ENCODE data around the gene PDIK1L.
A peak's percentile ranks its signal among the peaks of the same experiment; 100 is the strongest.

PDIK1L gene

DNA sequence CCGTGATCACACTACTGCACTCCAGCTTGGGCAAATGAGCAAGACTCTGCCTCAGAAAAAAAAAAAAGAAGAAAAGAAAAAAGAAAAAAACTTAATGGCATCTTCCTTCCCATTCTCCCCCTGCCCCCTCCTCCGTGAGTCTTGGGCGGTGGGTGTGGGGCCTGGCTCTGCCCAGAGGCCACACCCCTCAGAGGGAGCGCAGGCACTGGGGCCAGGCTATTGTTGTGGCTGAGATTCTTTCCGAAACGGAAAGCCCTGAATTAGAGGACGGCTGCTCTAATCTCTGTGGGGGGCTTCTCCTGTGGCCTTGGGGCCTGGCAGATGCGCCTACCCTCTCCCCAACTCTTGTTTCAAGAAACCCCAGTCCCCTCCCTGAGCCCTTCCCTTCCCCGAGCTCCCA lies 43.1 kb downstream of the PDIK1L start:
- no peak for DNase-seq
- no peak overlapping the region for H3K27ac Mint-ChIP-seq
- H3K27me3 Mint-ChIP-seq (ENCODE audit: low read depth, poor library complexity) = peaks cover 9% of the 10 kb centered on the region
- peaks cover 65% of the 10 kb centered on the region for H3K4me1 Mint-ChIP-seq
- peak overlapping the region; percentile 64 for H3K4me3 Mint-ChIP-seq
- TF ChIP-seq, protein P1, sequence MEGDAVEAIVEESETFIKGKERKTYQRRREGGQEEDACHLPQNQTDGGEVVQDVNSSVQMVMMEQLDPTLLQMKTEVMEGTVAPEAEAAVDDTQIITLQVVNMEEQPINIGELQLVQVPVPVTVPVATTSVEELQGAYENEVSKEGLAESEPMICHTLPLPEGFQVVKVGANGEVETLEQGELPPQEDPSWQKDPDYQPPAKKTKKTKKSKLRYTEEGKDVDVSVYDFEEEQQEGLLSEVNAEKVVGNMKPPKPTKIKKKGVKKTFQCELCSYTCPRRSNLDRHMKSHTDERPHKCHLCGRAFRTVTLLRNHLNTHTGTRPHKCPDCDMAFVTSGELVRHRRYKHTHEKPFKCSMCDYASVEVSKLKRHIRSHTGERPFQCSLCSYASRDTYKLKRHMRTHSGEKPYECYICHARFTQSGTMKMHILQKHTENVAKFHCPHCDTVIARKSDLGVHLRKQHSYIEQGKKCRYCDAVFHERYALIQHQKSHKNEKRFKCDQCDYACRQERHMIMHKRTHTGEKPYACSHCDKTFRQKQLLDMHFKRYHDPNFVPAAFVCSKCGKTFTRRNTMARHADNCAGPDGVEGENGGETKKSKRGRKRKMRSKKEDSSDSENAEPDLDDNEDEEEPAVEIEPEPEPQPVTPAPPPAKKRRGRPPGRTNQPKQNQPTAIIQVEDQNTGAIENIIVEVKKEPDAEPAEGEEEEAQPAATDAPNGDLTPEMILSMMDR (IDR thresholded peaks at IDR 0.05) = no peak
- H3K36me3 Mint-ChIP-seq (ENCODE audit: low read depth) = no peaks in the 10 kb centered on the region
- no peaks in the 10 kb centered on the region for H3K9me3 Mint-ChIP-seq

DNA sequence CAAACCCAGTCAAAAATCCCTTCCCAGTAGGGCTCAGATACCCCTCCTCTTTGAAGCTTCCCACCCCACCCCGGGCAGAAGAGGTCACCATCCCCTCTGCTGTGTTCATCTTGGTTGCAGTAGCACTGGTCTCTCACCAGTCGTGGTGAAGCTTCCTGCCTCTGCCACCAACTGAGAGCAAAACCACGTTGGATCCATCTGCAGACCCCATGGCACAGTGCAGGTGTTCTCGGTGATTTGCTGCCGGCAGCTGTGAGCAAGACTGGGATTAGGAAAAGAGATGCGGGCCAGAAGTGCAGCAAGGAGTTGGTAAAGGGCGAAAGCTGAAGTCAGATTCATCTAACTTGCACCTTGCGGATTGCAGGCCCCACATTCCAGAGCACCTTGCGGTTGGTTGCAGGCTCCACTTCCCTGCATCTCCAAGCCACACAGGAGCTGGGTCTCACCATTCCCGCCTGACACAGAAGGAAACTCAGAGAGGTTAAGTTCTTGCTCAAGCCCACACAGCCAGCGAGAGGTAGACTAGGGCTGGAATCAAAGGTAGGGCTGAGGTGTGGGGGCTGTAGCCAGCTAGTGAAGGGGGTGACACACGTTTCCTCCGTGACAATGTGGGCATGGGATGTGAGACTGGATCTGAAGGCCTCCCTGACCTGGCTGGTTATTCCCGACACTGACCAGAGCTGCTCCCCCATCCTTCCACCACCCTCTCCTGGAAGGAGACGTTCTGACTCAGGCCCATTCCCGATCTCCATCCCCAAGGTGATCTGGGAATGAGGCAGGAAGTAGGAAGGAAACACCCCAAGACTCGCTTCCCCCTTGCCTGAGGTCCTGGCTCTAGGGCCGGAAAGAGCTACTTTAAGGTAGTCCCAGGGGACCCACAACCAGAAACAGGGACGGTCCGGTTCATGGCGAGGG lies 44.0 kb downstream of the PDIK1L start:
- H3K27ac Mint-ChIP-seq = peak overlapping the region; percentile 36
- H3K27me3 Mint-ChIP-seq (ENCODE audit: low read depth, poor library complexity) = peaks cover 5% of the 10 kb centered on the region

DNA sequence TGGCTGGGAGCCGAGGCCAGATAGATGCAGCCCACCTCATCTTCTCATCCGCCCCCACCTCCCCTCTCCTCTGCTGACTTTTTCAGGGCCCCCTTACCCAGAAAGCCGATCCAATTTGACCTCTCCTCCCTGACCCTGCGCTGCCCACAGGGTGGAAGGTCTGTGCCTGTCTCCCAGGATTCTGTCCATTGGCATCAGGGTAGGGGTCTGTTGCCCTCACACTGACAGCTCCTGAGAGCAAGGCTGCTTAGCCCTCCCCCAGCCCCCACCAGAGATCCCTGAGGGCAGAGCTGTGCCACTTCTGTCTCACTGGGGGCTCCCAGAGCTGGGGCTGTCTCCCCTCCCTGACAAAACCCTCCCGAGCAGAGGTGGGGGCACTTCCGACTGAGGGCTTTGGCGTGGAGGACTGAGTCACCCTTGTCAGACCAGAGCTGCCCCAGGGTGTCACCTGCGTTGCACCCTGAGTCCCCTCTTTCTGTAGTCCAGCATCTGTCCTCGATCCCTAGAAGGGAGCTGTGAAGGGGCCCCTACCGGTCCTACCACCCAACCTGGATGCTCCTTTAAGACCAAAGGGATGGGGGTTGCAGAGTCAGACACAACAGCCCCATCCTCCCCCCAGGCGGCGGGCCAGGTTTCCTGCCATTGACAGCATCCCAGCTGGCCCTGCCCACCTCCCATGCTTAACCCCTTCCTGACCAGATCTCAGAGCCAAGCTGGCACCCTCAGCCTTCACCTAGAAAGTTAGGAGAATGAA lies 44.8 kb downstream of the PDIK1L start:
- no peaks in the 10 kb centered on the region for H3K9me3 Mint-ChIP-seq
- H3K36me3 Mint-ChIP-seq (ENCODE audit: low read depth) = no peaks in the 10 kb centered on the region
- H3K4me3 Mint-ChIP-seq = peak overlapping the region; percentile 47
- peaks cover 70% of the 10 kb centered on the region for H3K4me1 Mint-ChIP-seq
- TF ChIP-seq, protein P1 (IDR thresholded peaks at IDR 0.05) = no peak
- DNase-seq = peak; percentile 40
- H3K27ac Mint-ChIP-seq = no peak overlapping the region
- H3K27me3 Mint-ChIP-seq (ENCODE audit: low read depth, poor library complexity) = no peaks in the 10 kb centered on the region

More for the DNA sequence above, 44.0 kb downstream of the PDIK1L start:
- Mint-ChIP-seq H3K36me3 (ENCODE audit: low read depth) (no peaks in the 10 kb centered on the region), H3K4me1 (peaks cover 68% of the 10 kb centered on the region), H3K9me3 (no peaks in the 10 kb centered on the region), H3K4me3 (peak overlapping the region; percentile 64)
- no peak for DNase-seq
- TF ChIP-seq, protein P1 (IDR thresholded peaks at IDR 0.05) = no peak

DNA sequence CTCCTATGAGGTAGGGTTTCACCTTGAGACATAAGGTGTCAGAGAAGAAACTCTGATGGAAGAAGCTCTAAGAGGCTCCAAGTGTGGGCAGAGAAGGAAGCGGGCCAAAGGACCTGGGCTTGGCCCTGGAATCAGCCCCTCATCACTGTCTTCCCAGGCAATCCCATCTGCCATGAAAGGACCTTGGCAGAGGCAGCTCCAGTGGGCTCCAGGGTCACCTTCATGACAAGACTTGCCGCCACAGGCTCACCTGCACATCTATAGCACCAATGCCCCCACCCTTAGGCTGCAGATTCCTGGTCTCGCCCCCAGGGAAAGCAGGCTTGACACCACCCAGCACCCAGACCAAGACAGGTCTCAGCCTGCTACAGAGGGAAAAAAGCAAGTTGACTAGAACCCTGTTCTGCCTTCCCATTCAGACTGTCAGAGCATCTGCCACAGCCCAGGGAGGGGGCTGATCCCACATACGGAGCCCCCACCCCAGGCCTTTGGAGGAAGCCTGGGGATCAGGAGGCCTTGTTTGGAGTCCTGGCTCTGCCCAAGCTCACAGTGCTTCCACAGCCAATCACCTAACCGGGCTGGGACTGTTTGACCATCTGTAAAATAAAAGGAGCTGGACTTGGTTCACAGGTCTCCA lies 46.8 kb downstream of the PDIK1L start:
- Mint-ChIP-seq H3K4me1 (peaks cover 73% of the 10 kb centered on the region), H3K27me3 (ENCODE audit: low read depth, poor library complexity) (peaks cover 12% of the 10 kb centered on the region), H3K4me3 (peak overlapping the region; percentile 62), H3K36me3 (ENCODE audit: low read depth) (no peaks in the 10 kb centered on the region), H3K9me3 (no peaks in the 10 kb centered on the region), H3K27ac (peak overlapping the region; percentile 83)
- DNase-seq = no peak
- TF ChIP-seq, protein P1 (IDR thresholded peaks at IDR 0.05) = no peak

DNA sequence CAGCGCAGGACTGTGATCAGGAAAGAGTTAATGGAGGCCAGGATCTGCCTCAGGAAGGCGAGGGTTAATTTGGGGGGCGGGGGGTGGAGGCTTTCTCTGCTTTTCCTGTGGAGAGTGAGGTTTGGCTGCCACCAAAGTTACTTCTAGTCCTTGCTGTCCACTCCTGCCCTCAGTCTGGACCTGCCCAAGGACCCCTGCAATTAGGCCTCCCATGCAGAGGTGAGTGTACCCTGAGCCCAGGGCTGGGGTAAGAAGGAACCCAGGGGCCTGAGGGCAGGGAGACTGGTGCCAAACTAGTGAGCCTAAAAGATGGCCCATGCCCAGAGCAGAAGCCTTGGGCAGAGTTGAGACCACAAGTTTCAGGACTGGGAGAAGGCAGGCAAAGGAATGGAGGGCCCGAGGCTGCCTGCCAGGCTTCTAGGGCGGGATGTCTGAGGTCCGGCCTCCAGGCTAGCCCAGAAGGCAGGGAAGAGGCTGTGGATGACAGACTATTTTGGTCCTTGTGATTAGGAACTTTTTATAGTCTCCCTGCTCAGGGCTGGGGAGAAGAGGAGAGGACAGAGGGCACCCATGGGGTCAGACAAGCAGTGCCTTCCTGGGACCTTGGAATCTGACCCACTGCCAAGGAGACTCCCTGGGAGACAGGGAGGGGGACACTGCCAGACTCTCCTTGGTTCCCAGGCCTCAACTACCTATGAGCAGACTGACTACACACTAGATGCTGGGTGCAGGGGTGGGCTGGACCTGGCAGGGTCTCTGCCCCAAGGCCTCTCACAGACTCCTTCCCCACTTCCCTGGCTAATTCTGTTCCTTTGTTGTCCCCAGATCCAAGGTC lies 47.5 kb downstream of the PDIK1L start, which contains the start of gene FAM110D:
FAM110D (plus strand) TSS at position 172 of the 835 bp plus-strand sequence. CDS start 2,213 bp downstream, outside the sequence.
- no peaks in the 10 kb centered on the region for H3K36me3 Mint-ChIP-seq (ENCODE audit: low read depth)

More for the DNA sequence above, 47.5 kb downstream of the PDIK1L start, which contains the start of gene FAM110D:
- DNase-seq = no peak
- TF ChIP-seq, protein P1 (IDR thresholded peaks at IDR 0.05) = no peak
- no peaks in the 10 kb centered on the region for H3K9me3 Mint-ChIP-seq
- peak within 1 kb of the TSS; percentile 62 for H3K4me3 Mint-ChIP-seq
- peak within 1 kb of the TSS; percentile 83 for H3K27ac Mint-ChIP-seq
- H3K4me1 Mint-ChIP-seq = peaks cover 67% of the 10 kb centered on the region
- peaks cover 14% of the 10 kb centered on the region for H3K27me3 Mint-ChIP-seq (ENCODE audit: low read depth, poor library complexity)

Measured in nephron progenitor cell (in vitro differentiated cells).